ENCODE data around the gene CDK10.
"Not testable (repeated sequence)": the region's sequence is repeated elsewhere in the genome, so short reads cannot be mapped to it uniquely, and the experiment has no call there.

Gene CDK10

GRCh38 chr16:89658221-89658879 lies 28.1 kb upstream of the CDK10 start:
- Histone ChIP-seq H3K36me3 (ENCODE audit: insufficient read depth, low read length) (peaks cover 50% of the 10 kb centered on the region), H3K9me3 (ENCODE audit: insufficient read depth, low read length, severe bottlenecking) (no peaks in the 10 kb centered on the region), H3K4me3 (ENCODE audit: low read depth in 1 of 2, low read length in 2 of 2) (peak overlapping the region; percentile 63 to 71), H4K20me1 (ENCODE audit: insufficient read depth, low read length) (peaks cover 27% of the 10 kb centered on the region), H2AFZ (ENCODE audit: low read depth, low read length) (peak overlapping the region; percentile 69), H3K4me2 (ENCODE audit: insufficient read depth, low read length) (peak overlapping the region; percentile 94), H3K79me2 (ENCODE audit: insufficient read depth, low read length) (peaks cover 69% of the 10 kb centered on the region), H3K27ac (ENCODE audit: low read length) (peak overlapping the region; percentile 68), H3K27me3 (ENCODE audit: insufficient read depth, low read length, poor library complexity) (no peaks in the 10 kb centered on the region), H3K9ac (ENCODE audit: low read depth, low read length) (peak overlapping the region; percentile 65), H3K4me1 (ENCODE audit: insufficient read depth, low read length) (peaks cover 42% of the 10 kb centered on the region)
- ATAC-seq (ENCODE audit: insufficient read depth, low read depth) (peak; percentile 29; the same call in 2 of the 3 replicates), DNase-seq (no peak)
- TF ChIP-seq CTCF (IDR thresholded peaks at IDR 0.05; ENCODE audit: borderline replicate concordance, extremely low read depth, low read length, poor library complexity, severe bottlenecking) (no peak), EZH2 (IDR thresholded peaks at IDR 0.05; ENCODE audit: borderline replicate concordance, low read depth, low read length, severe bottlenecking) (no peak)

DNA sequence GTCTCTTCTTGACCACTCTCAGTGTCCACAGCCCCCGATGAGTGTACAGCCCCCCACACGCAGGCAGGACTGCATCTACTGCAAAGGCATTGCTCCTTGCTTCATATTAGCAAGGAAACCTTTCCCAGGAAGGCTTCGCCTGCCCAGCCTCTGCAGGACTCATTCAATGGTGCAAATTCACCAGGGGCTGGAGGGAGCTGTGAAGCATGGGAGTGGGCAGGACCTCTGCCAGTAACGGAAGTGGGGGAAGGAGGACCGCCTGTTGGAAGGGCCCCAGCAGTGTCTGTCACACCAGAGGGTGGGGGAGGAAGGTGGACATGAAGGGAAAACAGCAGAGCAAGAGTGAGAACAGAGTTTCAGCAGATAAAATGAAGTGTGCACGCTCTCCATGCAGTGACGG lies 26.3 kb upstream of the CDK10 start:
- Histone ChIP-seq H3K9me3 (ENCODE audit: insufficient read depth, low read length, severe bottlenecking) (no peaks in the 10 kb centered on the region), H3K36me3 (ENCODE audit: insufficient read depth, low read length) (peaks cover 48% of the 10 kb centered on the region), H3K27ac (ENCODE audit: low read length) (no peak overlapping the region), H3K4me1 (ENCODE audit: insufficient read depth, low read length) (peaks cover 39% of the 10 kb centered on the region), H3K9ac (ENCODE audit: low read depth, low read length) (0 out of 2 replicates have a peak overlapping the region, but pooled peaks have one; percentile 4), H3K4me2 (ENCODE audit: insufficient read depth, low read length) (peak overlapping the region; percentile 41), H4K20me1 (ENCODE audit: insufficient read depth, low read length) (peaks cover 18% of the 10 kb centered on the region), H3K79me2 (ENCODE audit: insufficient read depth, low read length) (peaks cover 52% of the 10 kb centered on the region), H2AFZ (ENCODE audit: low read depth, low read length) (no peak overlapping the region), H3K27me3 (ENCODE audit: insufficient read depth, low read length, poor library complexity) (no peaks in the 10 kb centered on the region), H3K4me3 (ENCODE audit: low read depth in 1 of 2, low read length in 2 of 2) (no peak overlapping the region)
- TF ChIP-seq CTCF (IDR thresholded peaks at IDR 0.05; ENCODE audit: borderline replicate concordance, extremely low read depth, low read length, poor library complexity, severe bottlenecking), result no peak
- no peak for TF ChIP-seq EZH2 (IDR thresholded peaks at IDR 0.05; ENCODE audit: borderline replicate concordance, low read depth, low read length, severe bottlenecking)
- ATAC-seq (ENCODE audit: insufficient read depth, low read depth), result no peak
- no peak for DNase-seq

DNA sequence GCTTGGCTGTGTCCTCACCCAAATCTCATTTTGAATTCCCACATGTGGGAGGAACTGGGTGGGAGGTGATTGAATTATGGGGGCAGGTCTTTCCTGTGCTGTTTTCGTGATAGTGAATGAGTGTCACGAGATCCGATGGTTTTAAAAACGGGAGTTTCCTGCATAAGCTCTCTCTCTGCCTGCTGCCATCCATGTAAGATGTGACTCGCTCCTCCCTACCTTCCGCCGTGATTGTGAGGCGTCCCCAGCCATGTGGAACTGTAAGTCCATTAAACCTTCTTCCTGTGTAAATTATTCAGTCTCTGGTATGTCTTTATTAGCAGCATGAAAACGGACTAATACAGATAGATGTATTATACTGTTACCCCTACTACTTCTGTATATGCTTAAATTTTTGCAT lies 25.3 kb upstream of the CDK10 start:
- TF ChIP-seq EZH2 (IDR thresholded peaks at IDR 0.05; ENCODE audit: borderline replicate concordance, low read depth, low read length, severe bottlenecking) (no peak), CTCF (IDR thresholded peaks at IDR 0.05; ENCODE audit: borderline replicate concordance, extremely low read depth, low read length, poor library complexity, severe bottlenecking) (no peak)
- H3K27me3 ChIP-seq (ENCODE audit: insufficient read depth, low read length, poor library complexity), result no peaks in the 10 kb centered on the region
- no peak overlapping the region for H3K4me2 ChIP-seq (ENCODE audit: insufficient read depth, low read length)
- no peak overlapping the region for H3K27ac ChIP-seq (ENCODE audit: low read length)
- H2AFZ ChIP-seq (ENCODE audit: low read depth, low read length), result no peak overlapping the region
- no peak for DNase-seq
- no peaks in the 10 kb centered on the region for H3K9me3 ChIP-seq (ENCODE audit: insufficient read depth, low read length, severe bottlenecking)
- peaks cover 15% of the 10 kb centered on the region for H4K20me1 ChIP-seq (ENCODE audit: insufficient read depth, low read length)
- H3K9ac ChIP-seq (ENCODE audit: low read depth, low read length), result no peak overlapping the region
- peaks cover 47% of the 10 kb centered on the region for H3K36me3 ChIP-seq (ENCODE audit: insufficient read depth, low read length)
- ATAC-seq (ENCODE audit: insufficient read depth, low read depth), result no peak
- no peak overlapping the region for H3K4me3 ChIP-seq (ENCODE audit: low read depth in 1 of 2, low read length in 2 of 2)
- peaks cover 41% of the 10 kb centered on the region for H3K79me2 ChIP-seq (ENCODE audit: insufficient read depth, low read length)
- H3K4me1 ChIP-seq (ENCODE audit: insufficient read depth, low read length), result peaks cover 28% of the 10 kb centered on the region

DNA sequence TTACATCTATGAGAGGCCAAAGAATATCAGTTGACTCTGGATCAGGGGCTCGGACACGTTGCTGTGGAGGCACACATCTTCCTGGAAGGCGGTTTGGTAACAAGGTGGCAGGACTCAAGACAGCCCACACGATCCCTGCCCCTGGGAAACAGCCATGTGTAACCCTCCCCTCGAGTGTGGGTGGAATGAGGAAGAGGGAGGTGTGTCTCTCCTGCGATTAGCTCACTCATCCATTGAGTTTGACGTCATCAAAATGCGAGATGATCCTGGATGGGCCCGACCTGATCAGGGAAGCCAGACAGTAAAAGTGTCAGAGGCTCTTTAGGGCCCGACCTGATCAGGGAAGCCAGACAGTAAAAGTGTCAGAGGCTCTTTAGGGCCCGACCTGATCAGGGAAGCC lies 22.3 kb upstream of the CDK10 start:
- not testable (repeated sequence) for H3K4me2 ChIP-seq (ENCODE audit: insufficient read depth, low read length); H3K27ac ChIP-seq (ENCODE audit: low read length); H2AFZ ChIP-seq (ENCODE audit: low read depth, low read length); H3K9me3 ChIP-seq (ENCODE audit: insufficient read depth, low read length, severe bottlenecking); H3K9ac ChIP-seq (ENCODE audit: low read depth, low read length); ATAC-seq (ENCODE audit: insufficient read depth, low read depth); H3K27me3 ChIP-seq (ENCODE audit: insufficient read depth, low read length, poor library complexity); DNase-seq; H4K20me1 ChIP-seq (ENCODE audit: insufficient read depth, low read length); H3K4me3 ChIP-seq (ENCODE audit: low read depth in 1 of 2, low read length in 2 of 2)
- H3K4me1 ChIP-seq (ENCODE audit: insufficient read depth, low read length), result peaks cover 27% of the 10 kb centered on the region
- H3K79me2 ChIP-seq (ENCODE audit: insufficient read depth, low read length), result peaks cover 14% of the 10 kb centered on the region
- H3K36me3 ChIP-seq (ENCODE audit: insufficient read depth, low read length), result peaks cover 47% of the 10 kb centered on the region
